ENCODE results near the gene A3GALT2.

A3GALT2 gene

DNA sequence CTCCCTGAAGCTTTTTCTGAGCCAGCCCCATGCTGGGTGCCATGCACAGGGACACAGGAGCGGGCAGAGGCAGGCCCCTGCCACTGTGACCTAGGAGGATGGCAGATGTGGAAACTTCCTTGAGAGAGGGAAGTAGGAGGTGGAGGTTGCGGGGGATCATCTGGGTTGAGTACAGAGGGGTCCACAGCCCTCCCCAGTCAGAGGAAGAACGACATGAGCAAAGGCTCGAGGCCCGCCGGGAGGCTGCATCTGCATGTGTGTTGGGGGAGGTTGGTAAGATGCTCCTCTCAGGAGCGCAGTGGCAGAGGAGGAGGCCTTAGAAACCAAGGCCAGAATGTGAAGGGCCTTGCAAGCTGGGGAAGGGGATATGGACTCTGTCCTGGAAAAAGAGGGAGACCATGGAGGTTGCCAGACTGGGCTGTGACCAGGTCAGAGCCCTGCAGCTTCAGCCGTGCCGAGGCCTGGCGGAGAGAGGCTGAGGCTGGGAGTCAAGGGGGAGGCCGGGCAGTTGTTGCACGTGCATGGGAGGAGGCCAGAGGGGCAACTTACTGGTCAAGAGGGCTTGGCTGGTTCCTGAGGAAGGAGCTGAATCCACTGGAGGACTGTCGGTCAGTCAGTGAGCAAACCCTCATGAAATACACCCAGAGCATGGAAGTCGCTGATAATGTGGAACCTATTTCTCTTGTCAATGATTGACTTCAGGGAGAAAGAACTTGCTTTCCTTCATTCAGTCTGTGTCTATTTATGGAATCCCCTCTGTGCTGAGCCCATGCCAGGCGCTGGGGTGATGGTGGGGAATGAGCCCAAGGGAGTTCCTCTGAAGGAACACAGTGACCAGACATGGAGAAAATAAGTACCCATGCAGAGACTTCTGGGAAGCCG, 31.7 kb downstream of the A3GALT2 start:
- DNase-seq = no peak

DNA sequence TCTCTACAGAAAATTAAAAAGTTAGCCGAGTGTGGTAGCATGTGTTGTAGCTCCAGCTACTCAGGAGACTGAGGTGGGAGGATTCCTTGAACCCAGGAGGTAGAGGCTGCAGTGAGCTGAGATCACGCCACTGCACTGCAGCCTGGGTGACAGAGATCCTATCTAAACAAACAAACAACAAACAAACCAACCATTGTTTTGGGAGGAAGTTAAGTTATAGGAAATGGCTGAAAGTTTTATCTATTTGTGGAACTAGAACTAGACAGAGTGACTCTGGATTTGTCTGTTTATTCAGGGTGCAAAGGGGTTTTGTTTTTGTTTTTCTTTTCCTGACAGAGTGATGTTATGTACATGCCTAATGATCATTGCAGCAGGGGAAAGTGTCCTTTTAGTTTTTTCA, 33.6 kb downstream of the A3GALT2 start:
- DNase-seq = no peak

DNA sequence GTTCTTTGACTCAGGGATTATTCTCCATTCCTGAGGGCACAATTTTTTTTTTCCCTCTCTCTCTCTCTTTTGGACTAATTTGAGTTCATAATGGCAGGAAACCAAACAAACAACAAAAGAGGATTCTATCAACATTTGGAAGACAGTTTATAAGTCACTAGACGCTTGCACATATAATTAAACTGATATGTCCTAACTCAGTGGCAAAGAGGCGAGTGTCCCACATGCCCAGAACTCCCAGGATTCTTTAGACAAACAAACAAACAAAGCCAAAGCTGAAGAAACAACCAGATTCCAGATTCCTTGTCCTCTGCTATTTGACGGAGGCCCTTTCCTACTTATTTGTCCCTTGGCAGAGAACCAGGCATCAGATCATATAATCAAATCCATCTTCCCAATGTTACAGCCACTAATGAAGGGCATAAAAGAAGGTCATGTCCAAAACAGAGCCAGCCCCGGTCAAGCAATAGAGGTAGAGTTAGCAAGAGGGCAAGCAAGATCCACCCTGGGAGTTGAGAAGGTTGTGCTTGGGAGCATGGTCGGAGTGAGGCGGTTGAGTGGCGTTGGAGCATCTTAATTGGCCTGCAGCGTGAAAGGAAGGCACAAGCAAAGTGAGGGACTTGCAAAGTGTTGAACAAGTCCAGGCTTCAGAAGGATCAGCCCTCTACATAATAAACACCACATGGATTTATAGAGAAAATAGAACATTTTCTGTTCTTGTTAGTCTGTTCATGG, 34.3 kb downstream of the A3GALT2 start:
- no peak for DNase-seq

DNA sequence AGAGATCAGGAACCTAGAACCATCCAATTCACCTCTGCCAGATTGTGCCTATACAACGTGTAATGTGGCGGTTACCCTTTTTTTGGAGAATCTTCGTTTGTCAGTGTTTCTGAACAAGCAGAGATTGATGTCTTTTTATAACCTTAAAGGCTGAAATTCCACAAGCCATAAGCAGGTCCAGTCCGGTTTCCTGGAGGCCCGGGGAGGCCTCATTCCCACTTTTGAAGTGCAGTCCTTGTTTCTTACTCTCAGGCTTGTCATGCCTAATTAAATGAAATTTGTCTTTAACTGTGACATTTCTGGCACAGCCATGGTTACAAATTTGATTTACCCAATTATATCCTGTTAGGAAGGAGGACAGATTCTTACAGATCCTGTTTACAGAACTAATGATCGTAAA, 36.8 kb downstream of the A3GALT2 start:
- no peak for DNase-seq

DNA sequence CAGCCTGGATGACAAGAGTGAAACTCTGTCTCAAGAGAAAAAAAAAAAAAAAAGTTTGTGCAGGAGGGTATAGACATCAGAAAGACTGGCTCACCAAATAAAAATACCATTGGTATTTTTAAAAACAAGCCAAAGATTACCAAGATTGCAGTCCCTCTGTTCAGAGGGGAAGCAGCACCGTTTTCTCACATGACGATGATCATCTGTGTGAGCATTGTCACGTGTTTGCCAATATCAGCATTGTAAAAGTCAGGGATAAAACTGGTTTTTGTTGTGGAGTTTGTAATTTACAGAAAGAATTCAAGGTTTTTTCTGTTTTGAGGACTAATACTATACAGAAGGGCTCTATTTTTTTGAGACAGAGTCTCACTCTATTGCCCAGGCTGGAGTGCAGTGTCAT, 38.1 kb downstream of the A3GALT2 start:
- no peak for DNase-seq

DNA sequence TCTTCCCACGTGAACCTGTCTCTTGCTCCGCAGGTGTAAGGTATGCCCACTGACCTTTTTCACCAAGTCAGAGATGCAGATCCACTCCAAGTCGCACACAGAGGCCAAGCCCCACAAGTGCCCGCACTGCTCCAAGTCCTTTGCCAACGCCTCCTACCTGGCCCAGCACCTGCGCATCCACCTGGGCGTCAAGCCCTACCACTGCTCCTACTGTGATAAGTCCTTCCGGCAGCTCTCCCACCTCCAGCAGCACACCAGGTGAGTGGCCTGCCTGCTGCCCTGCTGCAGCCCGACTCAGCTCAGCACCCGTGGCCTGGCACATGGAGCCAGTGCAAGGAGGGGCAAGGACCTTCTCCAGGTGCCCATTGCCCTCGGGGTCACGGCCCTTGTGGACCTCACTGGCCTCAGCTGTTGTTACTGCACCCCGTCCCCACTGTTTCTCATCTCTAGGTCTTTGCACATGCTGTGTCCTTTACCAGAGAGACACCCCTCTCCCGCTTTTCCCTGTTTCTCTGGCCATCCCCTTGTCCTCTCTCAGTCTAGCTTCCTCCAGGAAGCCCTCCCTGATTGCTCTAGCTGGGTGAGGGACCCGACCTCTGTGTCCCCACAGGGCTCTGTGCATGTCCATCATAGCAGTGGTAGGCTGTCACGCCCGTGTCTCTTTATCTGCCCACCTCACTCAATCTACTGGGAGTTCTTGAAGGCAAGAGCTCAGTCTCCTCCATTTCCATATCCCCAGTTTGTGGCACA, 39.2 kb downstream of the A3GALT2 start:
- DNase-seq = no peak

DNA sequence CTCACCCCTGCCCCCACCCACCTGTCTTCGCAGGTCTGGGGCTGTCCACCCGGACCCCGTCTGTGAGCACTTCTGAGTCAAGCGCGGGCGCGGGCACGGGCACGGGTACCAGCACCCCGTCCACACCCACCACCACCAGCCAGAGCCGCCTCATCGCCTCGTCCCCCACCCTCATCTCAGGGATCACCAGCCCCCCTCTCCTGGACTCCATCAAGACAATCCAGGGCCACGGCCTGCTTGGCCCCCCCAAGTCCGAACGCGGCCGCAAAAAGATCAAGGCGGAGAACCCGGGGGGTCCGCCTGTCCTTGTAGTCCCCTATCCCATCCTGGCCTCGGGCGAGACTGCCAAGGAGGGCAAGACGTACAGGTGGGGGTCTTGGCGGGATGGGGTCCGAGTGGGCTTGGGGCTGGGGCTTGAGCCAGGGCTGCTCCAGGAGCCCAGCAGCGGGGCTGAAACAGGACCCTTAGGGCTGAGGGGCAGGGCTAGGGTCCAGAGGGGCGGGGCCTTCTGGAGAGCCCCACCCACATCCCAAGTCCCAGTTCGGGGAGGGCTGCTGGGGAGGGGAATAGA, 40.7 kb downstream of the A3GALT2 start:
- DNase-seq = no peak

DNA sequence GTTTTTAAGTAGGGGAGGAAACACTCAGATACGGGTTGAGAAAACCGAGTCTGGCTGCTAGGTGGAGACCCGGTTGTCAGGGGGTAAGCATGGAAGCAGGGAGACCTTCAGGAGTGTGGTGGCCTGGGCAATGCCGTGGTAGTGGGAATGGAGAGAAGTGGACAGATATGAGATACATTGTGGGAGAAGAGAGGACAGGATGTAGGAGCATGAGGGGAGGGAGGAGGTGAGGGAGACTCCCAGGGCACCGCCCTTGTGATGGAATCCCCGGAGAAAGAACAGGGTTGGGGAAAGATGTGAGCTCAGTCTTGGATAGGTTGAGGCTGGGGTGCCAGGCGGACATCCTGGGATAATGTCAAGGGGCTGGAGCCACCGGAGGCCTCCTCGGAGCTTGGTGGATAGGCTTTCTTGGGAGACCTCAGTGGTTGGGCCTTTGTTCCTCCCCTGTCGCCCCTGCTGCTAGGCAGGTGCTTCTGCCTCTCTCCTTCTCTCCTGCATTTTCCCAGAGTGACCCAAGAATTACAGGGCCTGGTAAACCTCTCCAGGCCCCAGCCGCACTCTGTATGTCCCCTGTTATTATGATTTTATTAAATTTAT, 43.3 kb downstream of the A3GALT2 start:
- no peak for DNase-seq

DNA sequence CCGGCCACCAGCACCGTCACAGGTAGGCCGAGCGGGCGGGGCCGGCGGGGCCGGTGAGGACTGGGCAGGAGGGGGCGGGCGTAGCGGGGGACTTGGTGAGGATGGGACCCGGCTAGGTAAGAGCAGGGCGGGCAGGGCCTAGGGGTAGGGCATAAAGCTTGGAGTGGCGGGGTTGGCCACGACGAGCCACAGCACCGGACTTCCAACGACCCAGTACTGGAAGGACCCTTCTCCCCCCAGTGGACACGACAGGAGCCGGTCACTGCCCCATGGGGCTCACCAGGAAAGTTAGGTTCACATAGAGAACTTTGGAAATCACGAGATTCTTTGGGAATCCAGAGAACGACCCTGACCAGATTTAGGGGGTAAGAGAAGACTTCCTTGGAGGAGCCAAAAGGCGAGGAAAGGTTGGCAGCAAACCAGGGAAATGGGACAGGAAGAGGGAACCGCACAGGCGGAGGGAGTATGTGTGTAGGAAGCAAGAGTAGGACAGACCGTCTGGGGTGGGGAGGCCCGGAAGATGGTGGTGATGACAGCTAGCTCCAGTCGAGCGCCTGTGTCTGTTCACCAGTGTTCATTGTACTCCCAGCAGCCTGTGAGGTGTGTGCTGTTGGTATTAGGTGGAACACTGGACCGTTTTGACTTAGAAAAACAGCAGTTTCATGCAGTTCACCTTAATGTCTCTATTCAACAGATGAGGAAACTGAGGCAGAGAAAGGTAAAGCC, 44.2 kb downstream of the A3GALT2 start:
- DNase-seq = no peak

DNA sequence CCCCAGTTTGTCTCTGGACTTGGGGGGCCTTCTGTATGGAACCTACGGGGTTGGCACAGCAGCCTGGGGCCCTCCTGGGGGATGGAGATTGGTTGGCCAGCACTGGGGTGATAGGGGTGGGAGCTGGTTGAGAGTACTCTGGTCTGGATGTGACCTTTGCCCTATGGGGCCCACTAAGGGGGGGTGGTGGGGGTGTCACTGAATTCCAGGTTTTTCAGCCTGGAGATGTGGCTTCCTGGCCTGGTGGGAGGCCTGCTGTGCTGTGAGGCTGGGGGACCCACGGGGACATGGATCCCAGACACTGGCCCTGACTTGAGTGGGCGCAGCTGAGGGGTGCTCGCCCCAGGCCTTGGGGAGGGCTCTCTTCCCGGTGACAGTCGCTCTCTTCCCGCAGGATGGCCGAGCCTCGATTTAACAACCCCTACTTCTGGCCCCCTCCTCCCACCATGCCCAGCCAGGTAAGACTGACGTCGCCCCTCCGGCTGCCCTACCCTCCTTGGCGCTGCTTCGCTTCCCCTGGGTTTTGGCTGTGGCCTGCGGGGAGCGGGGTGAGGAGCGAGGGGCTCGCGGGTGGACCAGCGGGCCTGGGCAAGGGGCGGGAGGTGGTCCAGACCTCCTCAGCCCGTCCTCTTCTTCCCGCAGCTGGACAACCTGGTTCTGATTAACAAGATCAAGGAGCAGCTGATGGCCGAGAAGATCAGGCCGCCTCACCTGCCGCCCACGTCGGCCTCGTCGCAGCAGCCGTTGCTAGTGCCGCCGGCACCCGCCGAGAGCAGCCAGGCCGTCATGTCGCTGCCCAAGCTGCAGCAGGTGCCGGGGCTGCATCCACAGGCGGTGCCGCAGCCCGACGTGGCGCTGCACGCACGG, 45.0 kb downstream of the A3GALT2 start:
- DNase-seq = no peak

DNA sequence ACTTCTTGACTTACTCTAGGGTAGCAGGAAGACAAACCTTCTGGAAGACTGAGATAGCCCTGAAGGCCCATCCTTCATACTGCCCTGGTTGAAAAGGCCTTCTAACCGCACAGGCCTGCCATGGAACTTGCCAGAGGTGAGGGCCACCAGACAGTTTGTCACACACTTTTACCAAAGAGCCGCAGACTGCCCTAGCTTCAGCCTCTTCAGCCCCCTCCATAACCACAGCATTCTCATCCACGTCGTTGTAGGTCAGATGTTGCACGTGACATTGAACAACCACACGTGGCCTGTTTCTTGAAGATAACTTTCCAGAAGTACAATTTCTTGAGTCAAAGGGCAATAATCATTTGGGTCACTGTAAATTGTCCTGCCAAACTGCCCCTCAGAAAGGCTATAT, 45.7 kb downstream of the A3GALT2 start:
- no peak for DNase-seq

DNA sequence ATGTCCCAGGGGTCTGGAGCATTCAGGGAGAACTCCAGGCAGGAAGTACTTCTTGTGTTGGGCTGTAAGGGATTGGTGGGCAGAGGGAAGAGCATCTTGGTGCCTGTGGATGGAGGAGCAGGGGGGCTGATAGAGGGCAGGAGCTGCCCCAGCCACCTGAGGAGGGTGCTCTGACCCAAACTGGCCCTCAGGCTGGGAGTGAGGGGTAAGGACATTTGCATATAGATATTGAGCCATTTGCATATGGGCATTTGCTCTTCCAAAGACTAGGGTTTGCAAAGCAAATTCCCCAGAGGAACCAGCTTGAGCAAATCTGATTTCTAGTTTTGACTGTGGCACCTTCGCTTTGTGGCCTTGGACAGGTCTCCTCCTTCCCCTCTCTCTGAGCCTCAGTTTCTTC, 46.5 kb downstream of the A3GALT2 start:
- no peak for DNase-seq

DNA sequence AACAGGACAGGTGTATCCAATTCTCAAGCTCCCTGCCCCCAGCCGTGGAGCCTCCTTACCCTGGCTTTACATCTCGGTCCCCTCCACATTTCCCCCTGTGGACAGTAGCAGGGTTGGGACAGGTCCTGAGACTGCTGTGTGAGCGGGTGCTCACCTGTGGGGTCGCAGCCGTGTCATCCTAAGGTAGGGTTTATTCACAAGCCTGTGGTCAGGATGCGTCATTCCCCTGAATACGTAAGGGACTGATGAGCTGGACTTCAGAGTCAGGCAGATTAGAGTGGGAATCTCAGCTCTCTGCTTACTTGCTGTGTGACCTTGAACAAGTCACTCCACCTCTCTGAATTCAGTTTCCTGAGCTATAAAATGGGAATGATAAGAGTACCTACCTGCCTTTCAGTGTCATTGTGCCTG, 46.9 kb downstream of the A3GALT2 start:
- no peak for DNase-seq

DNA sequence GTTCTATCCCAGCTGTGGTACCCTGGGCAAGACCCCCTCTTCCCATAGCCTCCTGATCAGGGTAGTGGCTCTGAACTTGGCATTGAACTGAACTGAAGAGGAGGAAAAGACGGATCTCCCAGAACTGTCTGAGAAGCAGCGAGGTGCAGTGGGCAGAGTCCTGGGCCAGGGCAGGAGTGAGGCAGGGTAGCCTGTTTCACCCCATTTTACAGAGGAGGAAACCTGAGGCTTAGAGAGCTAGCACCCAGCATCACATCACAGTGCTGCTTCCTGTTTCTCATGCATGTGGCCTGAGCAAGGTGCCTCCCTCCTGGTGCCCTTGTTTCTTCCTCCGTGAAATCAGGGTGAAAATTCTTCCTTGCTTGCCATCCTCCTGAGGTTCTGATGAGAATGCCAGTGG, 47.5 kb downstream of the A3GALT2 start:
- no peak for DNase-seq

DNA sequence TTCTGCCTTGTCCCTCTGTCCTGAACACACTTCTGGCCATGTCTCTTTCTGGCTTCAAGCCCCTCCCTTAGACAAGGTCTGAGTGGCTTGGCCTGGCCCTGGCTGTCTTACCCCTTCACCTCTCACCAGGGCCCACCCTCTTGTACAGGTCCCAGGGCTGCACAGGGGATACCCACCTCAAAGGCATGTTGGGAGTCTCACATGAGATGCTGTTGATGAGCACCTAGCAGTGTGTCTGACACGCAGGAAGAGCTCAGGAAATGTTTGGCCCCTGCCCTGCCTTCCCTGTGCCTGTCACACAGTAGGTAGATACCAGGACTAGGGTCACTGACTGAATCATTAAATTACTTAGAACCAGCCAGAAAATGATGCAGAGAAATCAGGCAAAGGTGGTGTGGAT, 48.0 kb downstream of the A3GALT2 start:
- DNase-seq = no peak

DNA sequence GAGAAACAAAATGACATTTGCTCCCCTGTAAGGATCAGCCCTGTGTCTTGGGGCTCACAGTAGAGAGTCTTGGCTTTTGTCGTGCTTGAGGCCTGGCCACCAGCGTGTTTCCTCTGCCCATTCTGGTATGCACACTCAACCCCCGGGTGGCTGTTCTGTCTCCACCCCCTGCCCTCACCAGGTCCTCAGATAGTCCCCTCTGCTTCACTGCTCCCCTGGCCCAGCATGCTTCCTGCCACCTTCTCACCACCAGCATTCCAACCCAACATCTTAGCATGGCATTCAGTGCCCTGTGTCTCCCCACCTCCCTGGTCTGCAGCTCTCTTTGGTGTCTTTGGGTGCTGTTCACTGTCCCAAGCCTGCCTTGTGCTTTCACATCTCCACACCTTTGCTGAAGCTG, 48.4 kb downstream of the A3GALT2 start:
- DNase-seq = no peak

DNA sequence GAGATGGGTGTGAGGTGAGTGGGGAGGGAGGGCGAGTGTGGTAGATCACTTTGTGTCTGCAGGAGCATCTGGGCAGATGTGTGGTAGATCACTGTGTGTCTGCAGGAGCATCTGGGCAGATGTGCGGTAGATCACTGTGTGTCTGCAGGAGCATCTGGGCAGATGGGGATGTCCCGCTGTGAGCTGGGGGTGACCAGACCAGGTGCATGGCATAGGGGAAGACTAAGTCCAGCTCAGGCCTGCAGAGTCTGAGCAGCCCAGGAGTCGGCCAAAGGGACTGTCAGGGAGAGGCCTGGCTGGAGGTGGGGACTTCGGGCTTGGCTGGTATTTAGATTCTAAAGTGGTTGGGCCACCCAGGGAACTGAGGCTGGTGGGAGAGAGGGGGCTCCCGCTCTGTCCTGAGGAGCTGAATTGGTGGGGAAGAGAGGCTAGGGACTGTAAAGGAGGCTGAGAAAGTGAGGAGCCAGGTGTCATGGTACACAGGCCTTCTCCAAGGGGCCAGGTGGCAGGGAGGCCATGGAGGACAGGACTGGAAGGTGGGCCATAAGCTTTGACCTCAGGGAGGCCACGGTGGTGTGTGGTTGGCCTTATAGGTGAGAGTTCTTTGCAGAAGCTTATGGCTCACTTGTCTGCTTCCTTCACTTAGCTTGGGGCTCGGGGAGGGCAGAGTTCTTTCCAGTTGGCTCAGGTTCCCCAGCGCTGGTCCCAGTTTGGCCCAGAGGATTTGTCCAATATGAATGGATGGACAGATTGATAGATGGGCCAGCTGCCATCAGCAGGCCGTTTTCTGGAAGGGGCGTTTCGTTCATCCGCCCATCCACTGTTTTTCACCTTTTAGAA, 49.0 kb downstream of the A3GALT2 start:
- DNase-seq = no peak

DNA sequence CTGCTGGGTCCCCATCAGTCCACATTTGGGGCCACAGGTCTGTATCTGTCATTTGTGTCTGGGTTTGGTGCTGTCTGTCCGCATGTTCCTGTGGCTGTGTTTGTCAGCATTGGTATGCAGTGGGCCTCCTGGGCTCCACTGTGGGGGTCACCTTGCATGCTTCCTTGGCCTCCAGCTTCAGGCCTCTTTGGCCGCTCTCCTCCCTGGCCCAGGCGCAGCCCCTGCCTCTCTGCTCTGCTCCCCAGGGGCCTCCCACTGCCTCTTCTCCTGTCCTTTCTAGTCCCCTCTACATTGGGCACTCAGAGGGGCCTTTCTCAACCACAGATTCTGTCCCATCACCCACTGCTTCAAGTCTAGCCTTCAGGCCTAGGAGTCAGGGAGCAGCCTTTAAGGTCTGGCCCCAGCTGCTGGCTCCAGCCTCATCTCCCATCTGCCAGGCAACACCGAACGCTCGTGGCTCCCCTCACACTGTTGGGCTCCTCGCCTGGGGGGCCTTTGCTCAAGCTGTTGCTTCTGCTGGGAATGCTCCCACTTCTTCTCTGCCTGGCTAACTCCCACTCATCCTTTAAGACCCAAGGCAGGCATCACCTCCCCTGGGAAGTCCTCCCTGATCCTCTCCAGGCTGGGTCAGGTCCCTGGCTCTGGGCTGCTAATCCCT, 50.0 kb downstream of the A3GALT2 start:
- no peak for DNase-seq

DNA sequence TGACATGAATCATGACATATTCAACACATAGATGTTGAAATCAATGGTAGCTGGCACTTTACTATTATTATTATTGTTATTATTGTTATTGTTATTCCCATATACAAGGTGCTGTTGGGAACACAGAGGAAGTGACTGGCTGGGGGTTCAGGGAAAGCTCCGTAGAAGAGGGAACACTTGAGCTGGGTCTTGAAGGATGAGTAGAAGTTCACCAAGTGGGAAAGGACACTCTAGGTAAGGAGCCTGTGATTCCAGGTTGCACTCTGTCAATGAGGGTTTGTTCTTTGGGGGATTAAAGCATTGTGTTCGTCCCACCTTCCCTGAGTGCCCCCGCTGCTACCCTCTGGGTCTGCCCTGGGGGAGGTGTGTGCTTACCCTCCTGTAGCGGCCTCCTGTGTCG, 50.5 kb downstream of the A3GALT2 start:
- DNase-seq = no peak

DNA sequence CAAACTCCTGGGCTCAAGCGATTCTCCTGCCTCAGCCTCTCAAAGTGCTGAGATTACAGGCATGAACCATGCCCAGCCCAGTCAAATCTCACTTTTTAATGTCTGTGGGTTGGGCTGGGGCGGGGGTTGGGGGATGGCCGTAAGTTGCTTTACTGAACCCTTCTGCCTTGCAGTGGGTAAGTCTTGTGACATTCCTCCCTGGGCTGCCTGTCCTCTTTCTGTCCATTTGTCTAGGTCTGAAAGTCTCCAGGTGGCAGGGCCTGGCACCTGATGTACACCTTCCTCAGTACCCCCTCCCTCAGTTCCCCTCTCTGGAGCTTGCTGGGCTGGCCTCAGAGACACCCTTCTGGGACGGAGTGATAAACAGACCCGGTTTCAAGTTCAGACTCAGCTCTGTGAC, 51.3 kb downstream of the A3GALT2 start:
- DNase-seq = no peak

All from T1000 (cell line).